ENCODE measurements around the gene SCUBE1.

- TF ChIP-seq MAFK (IDR thresholded peaks at IDR 0.05; ENCODE audit: low read depth, low read length) (no peak), RAD21 (IDR thresholded peaks at IDR 0.05; ENCODE audit: low read length) (no peak)
These were observed 101.3 kb downstream of the SCUBE1 start for GRCh38 chr22:43241699-43242386.

All from IMR-90 (cell line).